HAP-1 (cell line): Measurements from ENCODE around the gene KCNN1.
"Not testable (repeated sequence)": the region's sequence is repeated elsewhere in the genome, so short reads cannot be mapped to it uniquely, and the experiment has no call there.

ENCODE experiments used
- DNase-seq, 2 experiments: peaks; one replicate each; pipeline ENCODE4 v3.0.0-alpha.2; 2016 to 2020; ENCODE audit warnings: low spot score in 2 of 2
- H3K27me3 ChIP-seq: fragments of 250-450 bp; sonication (Bioruptor Pico); 2 replicates; pipeline ENCODE4 v1.5.1; 2020; ENCODE audit warnings: low read depth, mild to moderate bottlenecking, moderate library complexity
- H3K36me3 ChIP-seq: fragments of 250-450 bp; sonication (Bioruptor Pico); replicated peaks from 2 replicates; pipeline ENCODE4 v1.5.1; 2020; ENCODE audit warnings: mild to moderate bottlenecking
- H3K4me1 ChIP-seq: fragments of 250-450 bp; sonication (Bioruptor Pico); 2 replicates; pipeline ENCODE4 v1.5.1; 2020; ENCODE audit warnings: mild to moderate bottlenecking
- H3K4me3 ChIP-seq: fragments of 250-450 bp; sonication (Bioruptor Pico); 2 replicates; pipeline ENCODE4 v1.5.1; 2020; ENCODE audit warnings: mild to moderate bottlenecking, moderate library complexity
- H3K9me3 ChIP-seq: fragments of 250-450 bp; sonication (Bioruptor Pico); 2 replicates; pipeline ENCODE4 v1.5.1; 2020; ENCODE audit warnings: mild to moderate bottlenecking, moderate library complexity
- in situ Hi-C: fragments of 300-500 bp; cut with MboI; formaldehyde crosslinking; loops from 3 replicates; pipeline ENCODE4 v1.14.3; 2020; ENCODE audit warnings: low sequenced_read_pairs, inconsistent platforms, mixed read lengths

KCNN1 gene

GRCh38 chr19:17966550-17967256 lies at the start of gene KCNN1:
TSS of gene KCNN1 (plus strand) at chr19:17967107. CDS start at chr19:17973889, 6,782 bp downstream.
- no peaks in the 10 kb centered on the region for H3K36me3 ChIP-seq
- in situ Hi-C loops: no loop called here
- peak within 1 kb of the TSS; percentile 43 for H3K4me3 ChIP-seq
- H3K4me1 ChIP-seq: no peaks in the 10 kb centered on the region; the same call in 1 of the 2 replicates
- no peaks in the 10 kb centered on the region for H3K27me3 ChIP-seq
- DNase-seq: peak; percentile 44 to 80
- no peaks in the 10 kb centered on the region for H3K9me3 ChIP-seq

- H3K36me3 ChIP-seq, in situ Hi-C loops, H3K4me3 ChIP-seq, H3K9me3 ChIP-seq, H3K27me3 ChIP-seq, H3K4me1 ChIP-seq, DNase-seq: not testable (repeated sequence)
Measured at GRCh38 chr19:17918151-17918550, 48.8 kb upstream of the KCNN1 start.

GRCh38 chr19:17919122-17919521 lies 47.8 kb upstream of the KCNN1 start:
- DNase-seq: peak in 1 of 2 experiments; percentile 34
- H3K4me3 ChIP-seq, in situ Hi-C loops: not testable (repeated sequence)

GRCh38 chr19:17920527-17920926 lies 46.4 kb upstream of the KCNN1 start:
- Histone ChIP-seq H3K4me1 (no peaks in the 10 kb centered on the region), H3K4me3 (no peak overlapping the region), H3K36me3 (no peaks in the 10 kb centered on the region), H3K27me3 (no peaks in the 10 kb centered on the region), H3K9me3 (no peaks in the 10 kb centered on the region)
- no peak for DNase-seq
- in situ Hi-C loops: loop anchor here (10.0 kb wide), 1 partner anchor 46 kb away; the partner anchor contains the start of gene SLC5A5

More at GRCh38 chr19:17919122-17919521, 47.8 kb upstream of the KCNN1 start:
- not testable (repeated sequence) for H3K36me3 ChIP-seq, H3K27me3 ChIP-seq, H3K4me1 ChIP-seq, H3K9me3 ChIP-seq

GRCh38 chr19:17922138-17922537 lies 44.8 kb upstream of the KCNN1 start:
- no peak overlapping the region for H3K4me3 ChIP-seq
- H3K27me3 ChIP-seq: no peaks in the 10 kb centered on the region
- H3K9me3 ChIP-seq: no peaks in the 10 kb centered on the region
- no peaks in the 10 kb centered on the region for H3K4me1 ChIP-seq
- no peak for DNase-seq
- no peaks in the 10 kb centered on the region for H3K36me3 ChIP-seq
- in situ Hi-C loops: loop anchor here (10.0 kb wide), 1 partner anchor 47 kb away; the partner anchor contains the start of gene SLC5A5

GRCh38 chr19:17926044-17926443 lies 40.9 kb upstream of the KCNN1 start:
- Histone ChIP-seq H3K27me3 (no peaks in the 10 kb centered on the region), H3K36me3 (no peaks in the 10 kb centered on the region), H3K4me3 (no peak overlapping the region), H3K4me1 (no peaks in the 10 kb centered on the region), H3K9me3 (no peaks in the 10 kb centered on the region)
- in situ Hi-C loops: loop anchor here (10.0 kb wide), 1 partner anchor 51 kb away; the partner anchor contains the start of gene SLC5A5
- no peak for DNase-seq

GRCh38 chr19:17929056-17929455 lies 37.9 kb upstream of the KCNN1 start:
- no peak overlapping the region for H3K4me3 ChIP-seq
- DNase-seq: no peak
- H3K36me3 ChIP-seq: no peaks in the 10 kb centered on the region
- no peaks in the 10 kb centered on the region for H3K9me3 ChIP-seq
- H3K27me3 ChIP-seq: no peaks in the 10 kb centered on the region
- in situ Hi-C loops: loop anchor here (10.0 kb wide), 1 partner anchor 54 kb away; the partner anchor contains the start of gene SLC5A5
- peaks cover 14% of the 10 kb centered on the region for H3K4me1 ChIP-seq

GRCh38 chr19:17931532-17932191 lies 35.2 kb upstream of the KCNN1 start:
- Histone ChIP-seq H3K36me3 (no peaks in the 10 kb centered on the region; the same call in 1 of the 2 replicates), H3K4me3 (peak overlapping the region; percentile 87), H3K4me1 (peaks cover 14% of the 10 kb centered on the region), H3K27me3 (no peaks in the 10 kb centered on the region), H3K9me3 (no peaks in the 10 kb centered on the region)
- DNase-seq: peak; percentile 80 to 87
- in situ Hi-C loops: no loop called here

- H3K4me1 ChIP-seq: peaks cover 14% of the 10 kb centered on the region
- DNase-seq: peak; percentile 82 to 94
- no peaks in the 10 kb centered on the region for H3K9me3 ChIP-seq
- peaks cover 6% of the 10 kb centered on the region for H3K36me3 ChIP-seq
- no peaks in the 10 kb centered on the region for H3K27me3 ChIP-seq
- in situ Hi-C loops: no loop called here
- H3K4me3 ChIP-seq: peak within 1 kb of the TSS; percentile 87
Measured at GRCh38 chr19:17932485-17933338, 34.2 kb upstream of the KCNN1 start, which contains the start of gene CCDC124. TSS of gene CCDC124 (plus strand) at chr19:17933015. CDS start at chr19:17936421, 3,406 bp downstream.

- in situ Hi-C loops: no loop called here
- Histone ChIP-seq H3K36me3 (peaks cover 14% of the 10 kb centered on the region), H3K4me3 (peak overlapping the region; percentile 87), H3K4me1 (peaks cover 14% of the 10 kb centered on the region), H3K27me3 (no peaks in the 10 kb centered on the region), H3K9me3 (no peaks in the 10 kb centered on the region)
- DNase-seq: no peak
Measured at GRCh38 chr19:17933414-17934129, 33.3 kb upstream of the KCNN1 start.

GRCh38 chr19:17936379-17936778 lies 30.5 kb upstream of the KCNN1 start:
- no peak for DNase-seq
- Histone ChIP-seq H3K36me3 (peaks cover 26% of the 10 kb centered on the region), H3K9me3 (no peaks in the 10 kb centered on the region), H3K4me1 (peaks cover 14% of the 10 kb centered on the region), H3K4me3 (no peak overlapping the region), H3K27me3 (no peaks in the 10 kb centered on the region)
- in situ Hi-C loops: no loop called here

GRCh38 chr19:17937371-17937900 lies 29.5 kb upstream of the KCNN1 start:
- no peak for DNase-seq
- no peak overlapping the region for H3K4me3 ChIP-seq
- no peaks in the 10 kb centered on the region for H3K27me3 ChIP-seq
- peaks cover 26% of the 10 kb centered on the region for H3K36me3 ChIP-seq
- H3K4me1 ChIP-seq: peaks cover 5% of the 10 kb centered on the region; the same call in 1 of the 2 replicates
- H3K9me3 ChIP-seq: no peaks in the 10 kb centered on the region
- in situ Hi-C loops: no loop called here
